Sigmoid colon (tissue), 4 donors: ENCODE data around the gene IMMP1L.

Experiments
- CTCF ChIP-seq, 4 experiments: fragments of 450-650 bp in 3 of 4; fragments of 200-600 bp in 1 of 4; IDR thresholded peaks; one replicate each; pipeline ENCODE4 v1.5.1; 2016 to 2019; ENCODE audit warnings: antibody characterized with exemption in 4 of 4, mild to moderate bottlenecking in 3 of 4, moderate library complexity in 2 of 4
- EP300 ChIP-seq, 4 donors: sonication (generic); formaldehyde crosslinking; IDR thresholded peaks; one replicate each; pipeline ENCODE4 v1.6.1; 2017; ENCODE audit warnings: antibody characterized with exemption in 4 of 4
- POLR2A ChIP-seq, 2 donors: fragments of 450-650 bp; IDR thresholded peaks; one replicate each; pipeline ENCODE4 v1.6.1; 2016; ENCODE audit warnings: antibody characterized with exemption in 2 of 2, mild to moderate bottlenecking in 2 of 2, moderate library complexity in 2 of 2
- POLR2AphosphoS5 ChIP-seq, 4 donors: sonication (generic); formaldehyde crosslinking; IDR thresholded peaks; one replicate each; pipeline ENCODE4 v1.6.1; 2017; ENCODE audit warnings: antibody characterized with exemption in 4 of 4

DNA sequence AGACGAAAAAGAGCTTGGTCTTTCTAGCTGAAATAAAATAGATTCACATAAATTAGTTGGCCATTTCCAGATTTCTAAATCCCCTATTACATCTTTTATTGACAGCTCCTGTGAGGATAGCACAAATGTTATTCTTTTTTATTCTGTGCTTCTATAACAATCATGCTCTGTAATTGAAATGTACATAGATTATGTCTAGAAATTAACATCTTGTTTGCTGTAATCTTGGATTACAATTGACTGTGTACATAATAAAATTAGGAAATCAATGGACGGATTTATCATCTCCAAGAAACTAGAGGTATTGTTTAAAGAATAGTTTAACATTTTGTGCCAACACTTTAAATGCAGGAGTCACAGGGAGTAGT lies 31.2 kb downstream of the IMMP1L start:
- no peak for TF ChIP-seq CTCF (IDR thresholded peaks at IDR 0.05)
- no peak for TF ChIP-seq POLR2AphosphoS5 (IDR thresholded peaks at IDR 0.05)
- TF ChIP-seq POLR2A (IDR thresholded peaks at IDR 0.05): no peak
- TF ChIP-seq EP300 (IDR thresholded peaks at IDR 0.05): no peak
